ENCODE measurements around the gene PLS1. TPM values are rescaled to one million over a fixed set of nuclear protein-coding genes. Genes with fewer than 3 reads are reported as not detected.

Gene PLS1
- total and polyA plus RNA-seq, 2 experiments from 2014 or later: 3.4 to 5.0 TPM

GRCh38 chr3:142622405-142622804 is 26.2 kb downstream of the PLS1 start:
- no peaks in the 10 kb centered on the region for H3K9me3 ChIP-seq (ENCODE audit: low read depth)

GRCh38 chr3:142623194-142623593 is 27.0 kb downstream of the PLS1 start:
- H3K27me3 ChIP-seq: no peaks in the 10 kb centered on the region
- no peaks in the 10 kb centered on the region for H3K4me1 ChIP-seq (ENCODE audit: low read depth)

More at GRCh38 chr3:142622405-142622804, 26.2 kb downstream of the PLS1 start:
- Histone ChIP-seq H3K36me3 (no peaks in the 10 kb centered on the region), H3K27ac (no peak overlapping the region), H3K27me3 (no peaks in the 10 kb centered on the region), H3K4me1 (ENCODE audit: low read depth) (no peaks in the 10 kb centered on the region), H3K4me3 (no peak overlapping the region)
- no peak for TF ChIP-seq CTCF (IDR thresholded peaks at IDR 0.05; ENCODE audit: low read depth, low read length)
- no peak for DNase-seq (ENCODE audit: low read depth in 1 of 2, low spot score in 1 of 2)

GRCh38 chr3:142624341-142625152 is 28.4 kb downstream of the PLS1 start:
- Histone ChIP-seq H3K9me3 (ENCODE audit: low read depth) (no peaks in the 10 kb centered on the region), H3K4me1 (ENCODE audit: low read depth) (no peaks in the 10 kb centered on the region), H3K27ac (no peak overlapping the region), H3K27me3 (no peaks in the 10 kb centered on the region), H3K4me3 (no peak overlapping the region), H3K36me3 (no peaks in the 10 kb centered on the region)
- TF ChIP-seq CTCF (IDR thresholded peaks at IDR 0.05; ENCODE audit: low read depth, low read length): no peak
- DNase-seq (ENCODE audit: low read depth in 1 of 2, low spot score in 1 of 2): no peak

More at GRCh38 chr3:142623194-142623593, 27.0 kb downstream of the PLS1 start:
- no peak for DNase-seq (ENCODE audit: low read depth in 1 of 2, low spot score in 1 of 2)
- H3K9me3 ChIP-seq (ENCODE audit: low read depth): no peaks in the 10 kb centered on the region
- no peak for TF ChIP-seq CTCF (IDR thresholded peaks at IDR 0.05; ENCODE audit: low read depth, low read length)
- H3K36me3 ChIP-seq: no peaks in the 10 kb centered on the region
- no peak overlapping the region for H3K27ac ChIP-seq
- H3K4me3 ChIP-seq: no peak overlapping the region

GRCh38 chr3:142625153-142625440 is 28.9 kb downstream of the PLS1 start:
- TF ChIP-seq CTCF (IDR thresholded peaks at IDR 0.05; ENCODE audit: low read depth, low read length): no peak
- DNase-seq (ENCODE audit: low read depth in 1 of 2, low spot score in 1 of 2): no peak
- no peak overlapping the region for H3K4me3 ChIP-seq
- no peaks in the 10 kb centered on the region for H3K9me3 ChIP-seq (ENCODE audit: low read depth)
- H3K27ac ChIP-seq: no peak overlapping the region
- H3K27me3 ChIP-seq: no peaks in the 10 kb centered on the region
- no peaks in the 10 kb centered on the region for H3K36me3 ChIP-seq
- H3K4me1 ChIP-seq (ENCODE audit: low read depth): no peaks in the 10 kb centered on the region

GRCh38 chr3:142626971-142627370 is 30.8 kb downstream of the PLS1 start:
- Histone ChIP-seq H3K27me3 (no peaks in the 10 kb centered on the region), H3K27ac (no peak overlapping the region), H3K4me3 (no peak overlapping the region), H3K36me3 (no peaks in the 10 kb centered on the region), H3K4me1 (ENCODE audit: low read depth) (no peaks in the 10 kb centered on the region), H3K9me3 (ENCODE audit: low read depth) (no peaks in the 10 kb centered on the region)
- TF ChIP-seq CTCF (IDR thresholded peaks at IDR 0.05; ENCODE audit: low read depth, low read length): no peak
- DNase-seq (ENCODE audit: low read depth in 1 of 2, low spot score in 1 of 2): no peak

All from cardiac muscle cell (in vitro differentiated cells and primary cell).